Fibroblast of lung (primary cell): Measurements from ENCODE around the gene CGB5. TPM values are rescaled to one million over a fixed set of nuclear protein-coding genes. Genes with fewer than 3 reads are reported as not detected.
A peak's percentile ranks its signal among the peaks of the same experiment; 100 is the strongest.
"Not testable (repeated sequence)": the region's sequence is repeated elsewhere in the genome, so short reads cannot be mapped to it uniquely, and the experiment has no call there.

Source experiments
- DNase-seq, 2 donors: peaks; one replicate each; pipeline versions ENCODE4 v3.0.0 to v3.0.0-alpha.2; 2010; ENCODE audit warnings: low read depth in 2 of 2
- H2AFZ ChIP-seq: 2 replicates; pipeline ENCODE4 v1.5.1; 2012; ENCODE audit warnings: low read length, control low read depth, inconsistent platforms
- H3K27ac ChIP-seq: 2 replicates; pipeline ENCODE4 v1.5.1; 2011; ENCODE audit warnings: low read length, control low read depth; ENCODE audit not compliant: insufficient read depth
- H3K27me3 ChIP-seq: 2 replicates; pipeline ENCODE4 v1.5.1; 2011; ENCODE audit warnings: mild to moderate bottlenecking, low read length; ENCODE audit not compliant: control insufficient read depth, insufficient read depth
- H3K36me3 ChIP-seq: 2 replicates; pipeline ENCODE4 v1.5.1; 2011; ENCODE audit warnings: low read length; ENCODE audit not compliant: control insufficient read depth, insufficient read depth
- H3K4me1 ChIP-seq: 2 replicates; pipeline ENCODE4 v1.5.1; 2011; ENCODE audit warnings: low read length; ENCODE audit not compliant: control insufficient read depth, insufficient read depth; ENCODE audit errors: extremely low read depth
- H3K4me2 ChIP-seq: 2 replicates; pipeline ENCODE4 v1.5.1; 2011; ENCODE audit warnings: low read length, control low read depth; ENCODE audit not compliant: insufficient read depth; ENCODE audit errors: extremely low read depth
- H3K4me3 ChIP-seq, 4 experiments: fragments of 200-600 bp in 1 of 4; sonication (generic) in 1 of 4; replicated peaks in 1 of 4; 2 replicates each; pipeline ENCODE4 v1.5.1; 2011 to 2016; ENCODE audit warnings: low read length in 4 of 4, low read depth in 3 of 4, mild to moderate bottlenecking in 3 of 4, control low read depth in 2 of 4, inconsistent platforms in 1 of 4, mixed read lengths in 1 of 4; ENCODE audit not compliant: insufficient read depth in 1 of 4; ENCODE audit errors: control extremely low read depth in 1 of 4
- H3K79me2 ChIP-seq: 2 replicates; pipeline ENCODE4 v1.5.1; 2012; ENCODE audit warnings: mild to moderate bottlenecking, low read length, inconsistent platforms; ENCODE audit not compliant: control insufficient read depth, insufficient read depth
- H3K9ac ChIP-seq: 2 replicates; pipeline ENCODE4 v1.5.1; 2011; ENCODE audit warnings: mild to moderate bottlenecking, low read length, control low read depth; ENCODE audit not compliant: insufficient read depth
- H3K9me3 ChIP-seq: 2 replicates; pipeline ENCODE4 v1.5.1; 2012; ENCODE audit warnings: low read depth, low read length; ENCODE audit not compliant: control insufficient read depth, insufficient read depth
- H4K20me1 ChIP-seq: 2 replicates; pipeline ENCODE4 v1.5.1; 2011; ENCODE audit warnings: low read length; ENCODE audit not compliant: control insufficient read depth, insufficient read depth; ENCODE audit errors: extremely low read depth
- CTCF ChIP-seq, 2 donors: IDR thresholded peaks in 1 of 2; conservative IDR thresholded peaks in 1 of 2; 1 replicate in 1 of 2; 2 replicates in 1 of 2; pipeline ENCODE4 v1.5.1; 2011 to 2012; ENCODE audit warnings: low read length in 2 of 2, control low read depth in 1 of 2, inconsistent platforms in 1 of 2, low read depth in 1 of 2, mild to moderate bottlenecking in 1 of 2
- EZH2 ChIP-seq: IDR thresholded peaks from 2 replicates; pipeline ENCODE4 v1.5.1; 2012; ENCODE audit warnings: low read length, control low read depth, mild to moderate bottlenecking; ENCODE audit errors: missing control alignments
- polyA plus RNA-seq, 2 donors: library from polyadenylated mRNA; depleted of rRNA in 1 of 2; stranded (reverse) in 1 of 2; unstranded in 1 of 2; fragments of >200 nt; gene quantifications; 2 replicates each; pipeline ENCODE4 v1.2.1, GENCODE V29; 2011 to 2012; ENCODE audit warnings: missing spikeins in 1 of 2
- total RNA-seq: library from RNA; depleted of rRNA; stranded (reverse); fragments of >200 nt; gene quantifications from 2 replicates; pipeline ENCODE4 v1.2.1, GENCODE V29; 2014

Gene CGB5
- total and polyA plus RNA-seq, 2 donors (not counting 1 experiment from before 2014, with no cell fraction given) = not detected

GRCh38 chr19:49056101-49056901, 12.7 kb downstream of the CGB5 start:
- peak; percentile 20 to 59 for DNase-seq
- peak overlapping the region; percentile 94 for H3K4me2 ChIP-seq
- TF ChIP-seq EZH2 = no peak
- TF ChIP-seq CTCF (conservative IDR thresholded peaks at IDR 0.05 in 1 of 2, IDR thresholded peaks at IDR 0.05 in 1 of 2; ENCODE audit: low read depth in 1 of 2, low read length in 2 of 2) = peak; percentile 16 to 24
- H3K4me1 ChIP-seq = peaks cover 2% of the 10 kb centered on the region
- no peaks in the 10 kb centered on the region for H3K79me2 ChIP-seq
- no peaks in the 10 kb centered on the region for H3K9me3 ChIP-seq
- no peaks in the 10 kb centered on the region for H3K27me3 ChIP-seq
- H3K4me3 ChIP-seq = peak overlapping the region; percentile 45 to 64 (median 52)
- H3K36me3 ChIP-seq = no peaks in the 10 kb centered on the region
- H3K9ac ChIP-seq = peak overlapping the region; percentile 16
- peak overlapping the region; percentile 62 for H2AFZ ChIP-seq
- no peaks in the 10 kb centered on the region for H4K20me1 ChIP-seq
- peak overlapping the region; percentile 8 for H3K27ac ChIP-seq

GRCh38 chr19:49056902-49057596, 13.4 kb downstream of the CGB5 start:
- peak overlapping the region; percentile 45 to 64 (median 52) for H3K4me3 ChIP-seq
- H3K4me2 ChIP-seq = peak overlapping the region; percentile 94
- not testable (repeated sequence) for H3K4me1 ChIP-seq, H3K27ac ChIP-seq, H3K36me3 ChIP-seq, H3K27me3 ChIP-seq, H3K9me3 ChIP-seq, H3K79me2 ChIP-seq, H3K9ac ChIP-seq, H4K20me1 ChIP-seq, DNase-seq
- H2AFZ ChIP-seq = peak overlapping the region; percentile 62

GRCh38 chr19:49057636-49058234, 14.1 kb downstream of the CGB5 start, which contains the start of gene CGB7:
Gene CGB7 (minus strand): TSS chr19:49057749. CDS start chr19:49055375, 2,374 bp downstream.
- TF ChIP-seq CTCF (conservative IDR thresholded peaks at IDR 0.05 in 1 of 2, IDR thresholded peaks at IDR 0.05 in 1 of 2; ENCODE audit: low read depth in 1 of 2, low read length in 2 of 2) = no peak
- TF ChIP-seq EZH2 = no peak
- H3K4me1 ChIP-seq = peaks cover 2% of the 10 kb centered on the region
- H3K27me3 ChIP-seq = no peaks in the 10 kb centered on the region
- H3K4me3 ChIP-seq = peak within 1 kb of the TSS; percentile 45 to 64 (median 52)
- DNase-seq = peak; percentile 33 to 62
- no peak within 1 kb of the TSS for H3K27ac ChIP-seq
- H4K20me1 ChIP-seq = no peaks in the 10 kb centered on the region
- no peak within 1 kb of the TSS for H3K9ac ChIP-seq
- no peaks in the 10 kb centered on the region for H3K79me2 ChIP-seq
- H3K36me3 ChIP-seq = no peaks in the 10 kb centered on the region
- H2AFZ ChIP-seq = peak within 1 kb of the TSS; percentile 62
- peak within 1 kb of the TSS; percentile 94 for H3K4me2 ChIP-seq
- H3K9me3 ChIP-seq = no peaks in the 10 kb centered on the region
